GM18502 (cell line): ENCODE data around the gene ARHGEF1.
A peak's percentile ranks its signal among the peaks of the same experiment; 100 is the strongest.

ENCODE experiments used
- ATAC-seq: cut with Tn5 transposase; IDR thresholded peaks from one replicate; pipeline ENCODE4 v1.9.1; 2021; ENCODE audit warnings: mild to moderate bottlenecking; ENCODE audit not compliant: unreplicated experiment, poor library complexity

ARHGEF1 gene

DNA sequence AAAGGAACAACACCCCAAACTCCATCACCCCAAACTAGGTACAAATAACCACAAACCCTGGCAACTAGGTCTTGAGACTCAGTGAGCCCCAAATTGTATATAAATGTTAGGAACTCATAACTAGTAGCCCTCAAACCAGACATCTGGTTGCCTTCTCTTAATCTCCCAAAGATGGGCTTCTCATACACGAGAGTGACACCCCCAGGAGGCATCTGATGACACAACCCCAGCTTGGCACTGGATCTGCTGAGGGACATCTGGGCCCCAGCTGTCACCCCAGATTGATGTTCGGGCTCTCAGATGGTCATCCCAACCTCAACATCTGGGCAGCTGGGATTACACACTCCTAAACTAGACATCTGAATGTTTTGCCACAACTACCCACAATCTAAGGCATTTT, 61.4 kb downstream of the ARHGEF1 start:
- no peak for ATAC-seq

DNA sequence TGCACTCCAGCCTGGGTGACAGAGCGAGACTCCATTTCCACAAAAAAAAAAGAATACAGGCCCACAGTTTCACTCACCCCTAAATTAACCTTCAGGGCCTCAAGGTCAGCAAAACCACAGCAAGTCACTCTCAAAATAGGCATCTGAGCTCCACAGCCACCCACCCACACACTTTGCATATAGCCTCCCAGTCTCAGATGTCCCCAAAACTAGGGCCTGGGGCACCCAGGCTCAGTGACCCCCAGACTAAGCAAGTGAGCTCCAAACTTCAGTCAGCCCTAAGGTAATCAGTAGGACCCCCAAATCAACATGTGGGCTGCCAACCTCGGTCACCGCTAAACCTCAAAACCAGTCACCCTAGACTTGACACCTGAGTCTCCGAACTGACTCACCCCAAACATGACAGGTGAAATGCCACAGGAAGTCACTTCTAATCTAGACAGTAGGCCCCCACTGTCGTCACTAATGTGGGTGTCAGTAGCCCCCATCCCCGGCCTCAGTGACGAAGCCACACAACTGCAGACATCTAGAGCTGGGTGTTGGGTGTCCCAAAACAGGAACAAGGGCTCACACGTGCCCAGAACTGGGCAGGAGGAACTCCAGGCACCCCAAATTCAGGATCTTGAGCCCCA, 62.3 kb downstream of the ARHGEF1 start:
- ATAC-seq, result peak; percentile 82

DNA sequence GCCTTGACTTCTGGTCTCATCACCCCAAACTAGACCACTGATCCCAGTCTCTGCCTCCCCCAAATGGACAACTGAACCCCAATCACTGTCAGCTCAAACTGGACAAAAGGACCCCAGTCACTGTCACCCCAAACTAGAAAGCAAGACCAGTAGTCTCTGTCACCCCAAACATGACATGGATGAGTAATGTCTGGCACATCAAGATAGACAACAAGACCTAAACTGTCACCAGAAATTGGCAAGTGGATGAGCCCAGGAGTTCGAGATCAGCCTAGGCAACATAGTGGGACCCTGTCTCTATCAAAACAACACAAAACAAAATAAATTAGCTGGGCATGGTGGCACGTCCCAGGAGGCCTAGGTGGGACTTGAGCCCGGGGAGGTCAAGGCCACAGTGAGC, 64.1 kb downstream of the ARHGEF1 start:
- no peak for ATAC-seq

- ATAC-seq, result no peak
These were observed 68.7 kb downstream of the ARHGEF1 start for GRCh38 chr19:41951686-41952172.

- no peak for ATAC-seq
These were observed 72.5 kb downstream of the ARHGEF1 start for GRCh38 chr19:41955521-41955920.

DNA sequence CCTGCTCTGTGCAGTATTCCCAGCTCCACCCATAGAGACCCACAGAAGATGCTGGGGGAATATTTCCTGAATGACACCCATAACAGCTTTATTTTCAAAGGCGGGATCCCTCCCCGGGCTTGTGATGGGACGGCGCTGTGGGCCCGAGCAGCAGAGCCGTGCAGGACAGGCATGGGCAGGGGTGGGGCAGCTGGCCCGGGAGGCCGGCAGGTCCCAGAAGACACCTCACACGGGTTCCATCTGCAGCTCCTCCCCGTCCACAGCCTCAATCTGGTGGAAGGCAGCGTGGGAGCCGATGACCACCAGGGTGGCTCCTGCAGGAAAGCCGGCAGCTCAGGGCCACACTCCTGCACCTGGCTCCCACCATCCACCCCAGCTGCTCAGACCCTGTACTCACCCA, 73.6 kb downstream of the ARHGEF1 start:
- no peak for ATAC-seq
